NCI-H1694 treated with DMSO at 0.1 percent for 48 hours (cell line): Measurements from ENCODE around the gene TCF7.
A peak's percentile ranks its signal among the peaks of the same experiment; 100 is the strongest.

Experiments
- DNase-seq: peaks from one replicate; lab custom pipeline; 2025; lab: John Stamatoyannopoulos, UW

TCF7 gene

DNA sequence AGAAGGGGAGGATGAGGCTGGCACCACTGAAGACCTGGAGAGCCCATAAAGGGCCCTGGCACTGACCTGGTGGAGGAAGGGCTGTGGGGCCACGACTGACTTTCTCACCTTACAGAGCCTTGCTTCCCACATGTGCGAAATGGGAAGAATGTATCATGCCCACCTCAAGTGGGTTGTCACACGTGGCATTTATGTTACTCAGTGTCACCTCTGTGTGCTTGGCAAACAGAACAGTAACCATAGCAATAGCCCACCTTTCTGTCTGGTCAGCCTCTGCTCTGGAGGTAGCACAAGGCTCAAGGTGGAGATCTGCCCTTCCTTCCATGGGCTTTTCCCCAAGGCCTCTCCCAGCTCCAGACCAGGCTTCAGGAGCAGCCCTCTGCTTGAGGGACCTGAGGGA lies 16.7 kb downstream of the TCF7 start:
- no peak for DNase-seq

DNA sequence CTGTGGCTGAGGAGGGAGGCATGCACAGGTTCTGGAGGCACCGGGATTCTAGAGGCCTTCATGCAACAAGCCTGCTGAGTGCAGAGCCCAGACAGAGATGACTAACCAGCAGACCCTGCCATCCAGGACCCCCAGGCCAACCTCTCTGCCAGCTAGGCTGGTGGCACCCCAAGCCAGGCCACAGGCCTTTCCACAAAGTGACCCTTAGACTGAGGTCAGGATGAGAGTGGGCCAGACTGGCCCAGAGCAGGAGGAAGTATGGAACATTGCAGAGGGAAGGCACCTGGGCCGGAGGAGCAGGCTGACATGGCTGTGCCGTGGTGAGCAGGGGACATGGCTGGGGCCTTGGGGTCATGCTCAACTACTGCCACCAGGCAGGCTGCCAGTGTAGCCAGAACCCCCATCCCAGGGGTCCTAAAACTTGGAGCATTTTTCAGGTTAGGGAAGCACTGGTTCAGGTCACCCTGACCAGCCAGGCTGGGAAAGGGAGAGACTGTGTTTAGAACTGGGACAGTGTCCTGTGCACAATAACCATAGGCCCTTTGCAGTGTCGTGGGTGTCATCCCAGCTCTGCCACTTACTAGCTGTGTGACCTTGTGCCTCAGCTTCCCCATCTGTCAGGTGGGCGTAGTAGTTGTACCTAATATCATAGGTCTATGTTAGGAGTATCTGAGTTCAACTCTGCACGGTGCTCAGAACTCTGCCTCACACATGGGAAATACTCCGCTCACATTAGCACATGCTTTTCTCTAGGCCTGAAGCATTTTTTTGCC lies 17.3 kb downstream of the TCF7 start:
- no peak for DNase-seq

GRCh38 chr5:134132372-134133187 lies 18.1 kb downstream of the TCF7 start:
- DNase-seq, result no peak

DNA sequence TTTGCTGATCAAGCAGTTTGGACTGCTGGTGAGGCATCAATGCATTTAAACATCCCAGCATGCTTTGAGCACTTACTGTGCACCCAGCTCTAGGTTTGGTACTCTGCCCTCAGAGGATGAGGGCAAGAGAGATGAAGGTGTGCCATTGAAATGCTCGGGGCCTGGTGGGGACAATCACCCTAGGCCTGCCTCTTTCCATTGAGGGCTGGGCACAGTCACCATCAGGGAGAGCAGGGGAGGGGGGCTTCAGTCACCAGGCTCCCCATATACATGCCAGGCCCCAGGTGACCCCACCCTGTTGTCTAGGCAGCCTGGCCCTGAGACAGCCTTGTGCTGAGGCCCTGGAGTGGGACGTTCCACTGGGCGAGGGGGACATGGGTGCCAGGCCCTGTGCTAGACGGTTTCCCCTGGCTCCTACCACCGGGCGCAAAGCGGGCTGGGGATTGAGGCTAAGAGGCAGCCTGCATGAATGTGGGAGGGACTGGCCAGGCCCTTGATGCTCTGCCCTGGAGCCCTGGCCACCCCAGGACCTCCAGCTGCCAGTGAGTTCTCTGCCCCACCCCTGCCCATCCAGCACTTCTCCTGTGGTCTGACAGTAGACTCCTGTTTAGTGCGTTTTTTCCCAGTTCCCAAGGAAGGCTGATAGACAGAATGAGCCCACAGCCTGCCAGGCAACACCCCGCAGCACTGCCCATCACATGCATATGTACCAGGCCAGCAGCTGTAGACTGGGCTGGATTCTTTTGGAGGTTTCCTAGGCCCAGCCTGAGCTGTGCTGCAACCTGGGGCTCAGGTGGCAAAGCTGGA lies 18.9 kb downstream of the TCF7 start:
- DNase-seq, result no peak

GRCh38 chr5:134133995-134134541 lies 19.6 kb downstream of the TCF7 start:
- DNase-seq, result no peak

DNA sequence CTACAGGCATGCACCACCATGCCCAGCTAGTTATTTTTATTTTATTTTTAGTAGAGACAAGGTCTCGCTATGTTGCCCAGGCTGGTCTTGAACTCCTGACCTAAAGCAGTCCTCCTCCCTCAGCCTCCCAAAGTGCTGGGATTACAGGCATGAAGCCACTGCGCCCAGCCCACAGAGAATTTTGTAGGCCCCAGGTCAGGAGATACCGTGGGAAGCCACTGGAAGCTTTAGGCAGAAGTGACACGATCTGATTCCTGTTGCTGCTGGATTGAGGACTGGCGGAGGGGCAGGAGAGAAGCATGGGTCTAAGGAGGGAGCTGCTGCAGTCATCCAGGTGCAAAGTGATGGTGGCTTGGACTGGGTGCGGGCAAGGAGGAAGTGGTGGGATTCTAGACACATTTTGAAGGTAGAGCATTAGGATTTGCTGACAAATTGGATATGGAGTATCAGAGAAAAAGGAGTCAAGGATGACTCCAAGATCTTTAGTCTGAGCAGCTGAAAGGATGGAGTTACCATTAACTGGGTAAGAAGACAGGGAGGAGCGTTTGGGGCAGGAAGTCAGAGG lies 20.7 kb downstream of the TCF7 start:
- DNase-seq, result no peak

GRCh38 chr5:134136221-134136631 lies 21.7 kb downstream of the TCF7 start:
- DNase-seq, result no peak

DNA sequence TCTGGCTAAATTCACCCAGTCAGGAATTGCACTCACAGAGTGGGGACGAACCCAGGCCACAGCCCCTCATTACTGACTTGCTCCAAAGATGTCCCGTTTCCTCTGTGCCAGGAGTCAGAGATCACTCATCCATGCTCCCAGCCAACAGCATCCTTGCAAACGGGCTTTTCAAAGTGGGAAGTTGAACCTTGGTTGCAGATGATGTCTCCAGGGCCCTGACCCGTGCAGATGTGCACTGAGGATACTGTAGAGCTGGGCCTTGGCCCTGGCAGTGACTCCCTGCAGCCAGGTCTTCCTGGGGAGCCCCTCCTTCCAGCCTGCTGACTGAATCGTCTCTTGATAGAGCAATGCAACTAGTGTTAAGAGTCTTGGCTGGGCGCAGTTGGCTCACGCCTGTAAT lies 22.3 kb downstream of the TCF7 start:
- no peak for DNase-seq

DNA sequence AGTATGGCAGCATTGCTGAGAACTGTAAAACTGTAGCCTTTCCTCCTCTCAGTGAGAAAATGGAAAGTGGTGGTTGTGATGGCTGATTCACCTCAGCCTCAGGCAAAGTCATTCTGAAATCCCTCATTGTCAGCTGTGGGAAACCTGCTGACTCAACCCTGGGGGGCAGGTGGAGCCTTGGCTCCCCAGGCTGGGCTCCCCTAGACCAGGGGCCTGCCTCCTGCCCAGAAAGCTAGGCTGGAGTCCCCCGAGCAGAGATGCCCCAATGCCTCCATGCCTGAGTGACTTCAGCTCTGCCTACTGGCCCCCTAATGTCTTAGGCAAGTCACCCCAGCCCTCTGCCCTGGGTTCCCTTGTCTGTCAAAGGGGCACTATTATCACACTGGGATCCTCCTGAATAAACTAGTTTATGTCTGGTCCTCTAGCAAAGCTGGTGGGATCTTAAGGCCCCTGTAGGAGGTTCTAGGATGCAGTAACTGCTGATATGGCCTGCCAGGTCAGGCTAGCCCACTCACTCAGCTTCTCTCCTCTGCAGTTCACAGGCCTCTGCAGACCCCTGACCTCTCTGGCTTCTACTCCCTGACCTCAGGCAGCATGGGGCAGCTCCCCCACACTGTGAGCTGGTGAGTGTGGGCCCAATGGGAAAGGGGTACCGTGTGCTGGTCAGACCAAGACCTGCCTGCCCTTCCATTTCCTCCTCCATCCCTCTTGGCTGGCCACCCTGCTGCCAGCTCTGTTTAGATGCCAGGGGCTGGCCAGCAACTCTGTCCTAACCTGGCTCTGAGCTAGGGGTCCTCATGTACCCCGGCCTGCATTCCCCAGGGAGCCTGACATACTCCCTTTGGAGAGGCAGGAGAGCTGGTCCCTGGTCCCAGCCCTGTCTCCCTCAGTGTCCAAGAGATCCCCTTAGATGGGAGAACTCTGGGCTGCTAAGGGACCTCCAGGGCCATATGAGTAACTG lies 24.2 kb downstream of the TCF7 start:
- no peak for DNase-seq

DNA sequence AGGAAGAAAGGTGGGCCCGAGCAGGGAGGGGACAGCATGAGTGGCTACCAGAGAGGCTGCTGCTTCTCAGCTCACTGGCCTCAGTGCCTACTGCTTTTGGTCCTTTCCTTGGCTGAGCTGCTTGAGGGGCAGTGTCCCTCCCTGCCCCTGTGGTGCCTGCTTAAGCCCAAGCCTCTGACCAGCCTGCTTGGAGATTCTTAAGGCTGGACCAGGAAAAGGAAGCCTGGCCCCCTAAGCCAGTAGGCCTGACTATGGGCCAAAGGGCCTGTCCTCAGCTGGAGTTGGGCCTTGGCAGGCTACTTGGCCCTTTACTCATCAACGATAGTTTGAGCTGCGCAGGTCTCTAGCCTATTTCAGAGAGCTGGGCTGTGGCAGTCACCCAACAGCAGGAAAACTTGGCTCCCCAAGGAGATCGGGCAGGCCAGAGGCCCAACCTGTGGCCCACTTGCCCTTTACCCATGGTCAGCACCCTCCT lies 24.9 kb downstream of the TCF7 start:
- no peak for DNase-seq

DNA sequence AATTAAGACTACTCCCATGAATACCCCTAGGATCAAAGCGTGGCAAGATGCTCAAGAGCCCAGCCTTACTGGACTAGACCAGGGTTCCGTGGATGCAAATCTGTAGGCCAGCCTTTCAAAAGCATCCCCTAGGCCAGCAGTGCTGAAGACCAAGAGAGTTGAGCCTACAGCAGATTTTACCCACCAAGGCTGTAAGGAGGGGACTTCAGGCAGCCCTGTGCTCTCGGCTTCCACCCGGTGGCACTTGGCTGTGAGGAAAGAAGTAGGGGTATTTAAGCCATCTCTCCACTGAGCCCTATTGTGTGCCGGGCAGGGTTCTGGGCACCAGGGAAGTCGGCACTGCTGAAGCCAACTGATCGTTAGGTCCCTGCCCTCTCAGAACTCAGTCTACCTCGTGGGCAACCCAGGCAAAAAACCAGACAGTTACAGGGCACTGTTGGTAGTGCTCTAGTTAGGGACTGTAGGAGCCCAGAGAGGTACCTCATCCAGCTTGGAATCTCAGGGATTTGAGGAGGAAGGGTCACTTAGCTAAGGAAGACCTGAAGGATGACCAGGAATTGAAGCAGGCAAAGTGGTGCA lies 25.5 kb downstream of the TCF7 start:
- DNase-seq, result no peak

- DNase-seq, result peak; percentile 64
These were observed 26.2 kb downstream of the TCF7 start for GRCh38 chr5:134140530-134141201.

DNA sequence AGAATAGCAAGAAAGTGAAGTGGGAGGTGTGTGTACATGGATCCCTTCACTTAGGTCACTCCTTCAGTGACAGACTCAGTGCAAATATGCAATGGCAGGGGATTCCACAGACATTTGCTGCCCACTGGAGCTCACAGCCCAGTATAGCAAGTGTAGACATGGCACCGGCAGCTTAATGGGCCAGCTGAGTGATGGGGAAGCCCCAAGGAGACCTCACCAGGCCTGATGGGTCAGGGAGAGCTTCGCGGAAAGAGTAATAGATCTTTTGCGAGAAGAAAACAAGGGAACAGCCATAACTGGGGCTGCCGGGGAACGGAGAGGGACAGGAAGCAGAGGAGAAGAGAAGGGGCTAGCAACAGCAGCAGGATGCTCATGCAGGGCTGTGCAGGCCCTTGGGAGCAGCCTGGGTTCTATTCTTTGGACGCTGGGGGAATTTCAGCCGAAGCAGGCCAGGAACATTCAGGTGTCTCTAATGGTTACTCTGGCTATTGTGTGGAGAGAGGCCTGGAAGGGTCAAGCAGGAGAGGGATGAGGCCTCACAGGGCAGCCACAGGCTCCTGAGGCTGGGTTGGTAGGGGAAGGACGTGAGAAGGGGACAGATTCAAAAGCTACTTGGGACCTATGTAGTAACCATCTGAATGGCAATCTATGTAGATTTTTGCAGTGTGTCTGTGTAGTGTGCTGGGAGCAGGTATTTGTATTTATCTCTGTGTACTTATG lies 27.0 kb downstream of the TCF7 start:
- DNase-seq, result no peak

GRCh38 chr5:134142052-134142451 lies 27.6 kb downstream of the TCF7 start:
- no peak for DNase-seq

DNA sequence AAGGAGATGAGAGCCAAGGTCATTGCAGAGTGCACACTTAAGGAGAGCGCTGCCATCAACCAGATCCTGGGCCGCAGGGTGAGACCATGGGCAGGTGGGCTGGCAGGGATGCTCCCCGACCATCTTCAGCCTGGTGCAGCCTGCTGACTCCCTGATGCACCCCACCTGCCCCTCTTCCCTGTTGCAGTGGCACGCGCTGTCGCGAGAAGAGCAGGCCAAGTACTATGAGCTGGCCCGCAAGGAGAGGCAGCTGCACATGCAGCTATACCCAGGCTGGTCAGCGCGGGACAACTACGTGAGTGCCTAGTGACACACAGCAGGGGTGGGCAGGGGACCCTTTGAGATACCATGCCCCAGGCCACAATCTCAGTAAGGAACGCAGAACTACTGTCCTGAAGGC lies 28.3 kb downstream of the TCF7 start:
- no peak for DNase-seq

- no peak for DNase-seq
These were observed 28.9 kb downstream of the TCF7 start for GRCh38 chr5:134143431-134143830.

- no peak for DNase-seq
These were observed 29.8 kb downstream of the TCF7 start for GRCh38 chr5:134143944-134144941.
